ENCODE data around the gene SLC6A3.
"Not testable (repeated sequence)": the region's sequence is repeated elsewhere in the genome, so short reads cannot be mapped to it uniquely, and the experiment has no call there.

SLC6A3 gene

GRCh38 chr5:1439388-1440097 lies 5.7 kb downstream of the SLC6A3 start:
- DNase-seq = no peak

GRCh38 chr5:1438871-1439270 lies 6.4 kb downstream of the SLC6A3 start:
- DNase-seq = no peak

GRCh38 chr5:1437876-1438559 lies 7.2 kb downstream of the SLC6A3 start:
- DNase-seq = no peak

GRCh38 chr5:1437226-1437829 lies 7.9 kb downstream of the SLC6A3 start:
- peak; percentile 27 for DNase-seq

- DNase-seq = no peak
Measured at GRCh38 chr5:1436681-1437080, 8.6 kb downstream of the SLC6A3 start.

- DNase-seq = no peak
Measured at GRCh38 chr5:1436036-1436435, 9.2 kb downstream of the SLC6A3 start.

GRCh38 chr5:1435369-1435768 lies 9.9 kb downstream of the SLC6A3 start:
- DNase-seq = no peak

- no peak for DNase-seq
Measured at GRCh38 chr5:1432296-1432695, 12.9 kb downstream of the SLC6A3 start.

- no peak for DNase-seq
Measured at GRCh38 chr5:1431896-1432295, 13.3 kb downstream of the SLC6A3 start.

GRCh38 chr5:1431021-1431811 lies 14.0 kb downstream of the SLC6A3 start:
- no peak for DNase-seq

- no peak for DNase-seq
Measured at GRCh38 chr5:1430121-1430795, 15.0 kb downstream of the SLC6A3 start.

GRCh38 chr5:1429496-1429895 lies 15.7 kb downstream of the SLC6A3 start:
- no peak for DNase-seq

GRCh38 chr5:1429066-1429465 lies 16.2 kb downstream of the SLC6A3 start:
- no peak for DNase-seq

- DNase-seq = no peak
Measured at GRCh38 chr5:1428107-1428506, 17.1 kb downstream of the SLC6A3 start.

- no peak for DNase-seq
Measured at GRCh38 chr5:1424716-1425115, 20.5 kb downstream of the SLC6A3 start.

- DNase-seq = no peak
Measured at GRCh38 chr5:1423901-1424603, 21.2 kb downstream of the SLC6A3 start.

- not testable (repeated sequence) for DNase-seq
Measured at GRCh38 chr5:1422522-1422921, 22.7 kb downstream of the SLC6A3 start.

- no peak for DNase-seq
Measured at GRCh38 chr5:1421521-1422341, 23.5 kb downstream of the SLC6A3 start.

GRCh38 chr5:1420211-1421195 lies 24.7 kb downstream of the SLC6A3 start:
- no peak for DNase-seq
